Measurements from ENCODE around the gene TREX2. TPM values are rescaled to one million over a fixed set of nuclear protein-coding genes. Genes with fewer than 3 reads are reported as not detected.

TREX2 gene
- total and polyA plus RNA-seq, 4 donors = 0.61 to 1.2 (median 0.64) TPM

DNA sequence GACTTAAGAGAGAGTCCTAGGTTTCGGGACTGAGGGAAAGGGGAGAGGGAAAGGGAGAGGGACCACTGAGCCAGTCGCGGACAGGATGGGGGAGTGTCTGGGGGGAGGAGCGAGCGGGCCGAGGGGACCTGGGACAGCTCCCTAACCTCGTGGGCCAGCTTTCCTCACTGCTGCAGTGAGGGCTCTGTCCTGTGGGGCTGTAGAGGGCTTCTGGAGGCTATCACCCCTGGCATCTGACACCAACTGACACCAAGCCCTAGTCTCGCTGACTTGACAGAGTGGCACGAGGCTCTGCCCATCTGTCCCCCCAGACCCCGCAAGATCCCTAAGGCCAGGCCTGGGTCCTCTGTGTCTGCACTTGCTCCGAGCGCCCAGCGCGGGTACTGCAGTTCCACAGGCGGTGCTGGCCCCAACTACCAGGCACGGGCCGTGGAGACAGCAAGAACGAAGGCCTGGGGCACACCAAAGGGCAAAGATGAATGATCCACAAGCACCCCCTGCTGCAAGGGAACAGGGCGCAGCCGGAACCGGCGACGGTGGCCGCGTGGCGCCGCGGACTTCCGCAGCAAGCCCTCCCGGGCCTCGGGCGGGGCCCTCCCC lies 24.1 kb upstream of the TREX2 start:
- WGBS, 2 donors = 3 to 24% methylated on average over 16 to 32 of the region's 32 CpGs
- DNase-seq = peak in 2 of 3 donors; percentile 18 to 25
- no peak overlapping the region for H3K9ac ChIP-seq (ENCODE audit: insufficient read depth in 1 of 2, low read length in 2 of 2)
- TF ChIP-seq CTCF (IDR thresholded peaks at IDR 0.05; ENCODE audit: control extremely low read depth, extremely low read depth) = no peak
- peaks cover 0 to 3% (median under 1%) of the 10 kb centered on the region in 4 donors for H3K36me3 ChIP-seq (ENCODE audit: control insufficient read depth in 4 of 4, insufficient read depth in 4 of 4, low read length in 4 of 4)
- H3K9me3 ChIP-seq (ENCODE audit: control insufficient read depth in 4 of 4, insufficient read depth in 3 of 4, low read length in 3 of 4) = peaks cover 0 to 3% (median under 1%) of the 10 kb centered on the region in 4 donors
- H3K27me3 ChIP-seq (ENCODE audit: control insufficient read depth in 3 of 3, insufficient read depth in 3 of 3, low read length in 2 of 3) = no peaks in the 10 kb centered on the region
- H3K4me1 ChIP-seq (ENCODE audit: control insufficient read depth in 5 of 5, insufficient read depth in 5 of 5, low read length in 5 of 5) = peaks cover 0 to 8% (median 0%) of the 10 kb centered on the region in 5 donors
- H3K4me3 ChIP-seq = peak overlapping the region; percentile 55
- no peak for ATAC-seq (ENCODE audit: insufficient read depth, low FRiP score)
- peak overlapping the region; percentile 66 to 71 for H3K27ac ChIP-seq (ENCODE audit: low read depth in 1 of 2, low read length in 1 of 2)

DNA sequence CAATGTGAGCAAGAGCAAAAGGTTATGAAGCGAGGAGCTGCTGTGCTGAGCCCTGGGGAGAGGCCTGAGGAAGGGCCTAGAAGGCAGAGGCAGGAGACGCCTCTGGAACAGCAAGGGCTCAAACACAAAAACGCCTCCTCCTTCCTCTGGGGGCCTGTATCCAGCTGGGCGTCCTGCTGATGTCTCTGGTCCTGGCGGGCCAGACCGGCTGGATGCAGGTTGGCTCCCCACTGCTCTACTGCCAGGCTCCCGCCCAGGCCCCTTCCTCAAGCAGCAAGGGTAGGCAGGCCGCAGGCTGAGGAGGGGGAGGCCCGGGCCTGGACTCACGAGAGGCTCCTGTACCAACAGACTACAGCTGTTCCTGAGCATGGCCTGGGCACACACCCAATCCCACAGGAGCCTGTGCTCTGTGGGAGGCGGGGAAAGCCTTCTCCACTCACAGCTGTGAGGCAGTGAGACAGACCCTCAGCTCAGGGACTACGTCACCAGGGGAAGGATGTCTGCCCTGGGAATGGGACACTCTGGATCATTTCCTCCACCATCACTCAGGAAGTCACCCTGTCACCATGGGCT lies 22.2 kb upstream of the TREX2 start:
- Histone ChIP-seq H3K9ac (ENCODE audit: insufficient read depth in 1 of 2, low read length in 2 of 2) (no peak overlapping the region), H3K27me3 (ENCODE audit: control insufficient read depth in 3 of 3, insufficient read depth in 3 of 3, low read length in 2 of 3) (no peaks in the 10 kb centered on the region), H3K4me1 (ENCODE audit: control insufficient read depth in 5 of 5, insufficient read depth in 5 of 5, low read length in 5 of 5) (peaks cover 0 to 7% (median 0%) of the 10 kb centered on the region in 5 donors), H3K9me3 (ENCODE audit: control insufficient read depth in 4 of 4, insufficient read depth in 3 of 4, low read length in 3 of 4) (peaks cover 0 to 10% (median under 1%) of the 10 kb centered on the region in 4 donors), H3K4me3 (no peak overlapping the region), H3K36me3 (ENCODE audit: control insufficient read depth in 4 of 4, insufficient read depth in 4 of 4, low read length in 4 of 4) (peaks cover 0 to 6% (median 6%) of the 10 kb centered on the region in 4 donors), H3K27ac (ENCODE audit: low read depth in 1 of 2, low read length in 1 of 2) (no peak overlapping the region)
- DNase-seq (peak in 2 of 3 donors; percentile 22 to 24), ATAC-seq (ENCODE audit: insufficient read depth, low FRiP score) (no peak)
- 82 to 85% methylated on average over 6 to 12 of the region's 12 CpGs for WGBS, 2 donors
- TF ChIP-seq CTCF (IDR thresholded peaks at IDR 0.05; ENCODE audit: control extremely low read depth, extremely low read depth) = no peak

DNA sequence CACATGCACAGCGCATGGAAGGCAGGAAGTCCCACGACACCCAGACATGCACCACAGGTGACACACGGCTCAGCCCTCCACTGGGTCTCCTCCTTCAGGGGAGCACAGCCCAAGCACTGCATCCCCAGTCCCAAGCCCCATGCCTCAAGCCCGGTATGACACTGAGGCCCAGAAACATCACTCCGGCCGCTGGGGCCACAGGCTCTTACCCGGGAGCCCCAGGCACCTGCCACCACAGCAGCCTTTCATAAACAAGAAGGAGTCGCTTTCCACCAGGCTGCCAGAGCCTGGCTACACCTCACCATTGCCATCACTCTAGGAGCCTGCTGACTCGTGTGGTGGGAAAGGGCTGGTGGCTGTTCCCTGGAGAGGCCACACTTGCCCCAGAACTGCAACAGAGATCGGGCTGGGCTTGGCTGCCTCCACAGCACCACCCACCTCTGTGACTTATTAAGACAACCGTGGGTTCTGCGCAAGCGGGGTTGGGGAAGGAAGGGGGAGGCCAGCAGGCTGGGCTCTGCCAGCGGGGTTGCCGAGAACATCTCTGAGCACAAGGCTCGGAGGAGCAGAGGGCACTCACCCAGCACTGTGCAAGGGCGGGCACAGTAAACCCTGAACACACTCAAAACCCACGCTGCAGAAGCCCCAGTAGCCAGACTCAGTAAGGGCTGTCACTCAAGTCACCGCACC lies 20.0 kb upstream of the TREX2 start:
- ATAC-seq (ENCODE audit: insufficient read depth, low FRiP score) (no peak), DNase-seq (no peak)
- WGBS, 2 donors = 86 to 88% methylated on average over 19 of the region's 19 CpGs
- Histone ChIP-seq H3K4me3 (no peak overlapping the region), H3K27me3 (ENCODE audit: control insufficient read depth in 3 of 3, insufficient read depth in 3 of 3, low read length in 2 of 3) (no peaks in the 10 kb centered on the region), H3K4me1 (ENCODE audit: control insufficient read depth in 5 of 5, insufficient read depth in 5 of 5, low read length in 5 of 5) (peaks cover 0 to 7% (median 0%) of the 10 kb centered on the region in 5 donors), H3K9me3 (ENCODE audit: control insufficient read depth in 4 of 4, insufficient read depth in 3 of 4, low read length in 3 of 4) (peaks cover 0 to 13% (median 0%) of the 10 kb centered on the region in 4 donors), H3K27ac (ENCODE audit: low read depth in 1 of 2, low read length in 1 of 2) (no peak overlapping the region), H3K36me3 (ENCODE audit: control insufficient read depth in 4 of 4, insufficient read depth in 4 of 4, low read length in 4 of 4) (peaks cover 0 to 7% (median 6%) of the 10 kb centered on the region in 4 donors), H3K9ac (ENCODE audit: insufficient read depth in 1 of 2, low read length in 2 of 2) (no peak overlapping the region)
- no peak for TF ChIP-seq CTCF (IDR thresholded peaks at IDR 0.05; ENCODE audit: control extremely low read depth, extremely low read depth)

All from lung (tissue), 12 donors.